ENCODE results near the gene MAPK4.

Gene MAPK4

DNA sequence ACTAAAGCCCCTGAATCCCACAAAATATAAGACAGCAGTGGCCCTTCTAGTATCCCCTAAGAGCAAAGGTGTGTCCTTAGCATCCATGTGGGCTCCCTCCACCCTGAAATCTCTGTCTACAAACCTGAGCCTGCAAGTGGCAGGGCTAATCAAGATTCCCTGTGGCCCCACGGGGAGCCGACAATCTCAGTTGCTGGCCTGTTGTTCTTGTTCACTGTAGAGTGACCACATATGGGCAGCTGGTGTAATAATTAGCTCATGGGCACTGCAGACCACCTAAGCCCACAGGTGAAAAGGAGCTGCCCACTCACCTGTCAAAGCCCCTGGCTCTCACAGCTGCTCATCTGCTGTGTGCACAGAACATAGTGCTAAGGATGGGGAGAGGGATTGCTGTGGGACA, 157.7 kb downstream of the MAPK4 start:
- Histone ChIP-seq H3K79me2 (ENCODE audit: control insufficient read depth, insufficient read depth, low read length, unreplicated experiment) (no peaks in the 10 kb centered on the region), H3K4me3 (ENCODE audit: low read depth, low read length) (no peak overlapping the region), H3K4me1 (ENCODE audit: control insufficient read depth, insufficient read depth, low read length, unreplicated experiment) (no peaks in the 10 kb centered on the region), H3K27ac (ENCODE audit: low read depth, low read length) (no peak overlapping the region), H2AFZ (ENCODE audit: low read length, unreplicated experiment) (no peak overlapping the region), H3K36me3 (ENCODE audit: insufficient read depth, low read length) (no peaks in the 10 kb centered on the region), H3K27me3 (ENCODE audit: insufficient read depth, low read length) (no peaks in the 10 kb centered on the region; the same call in 1 of the 2 replicates)

DNA sequence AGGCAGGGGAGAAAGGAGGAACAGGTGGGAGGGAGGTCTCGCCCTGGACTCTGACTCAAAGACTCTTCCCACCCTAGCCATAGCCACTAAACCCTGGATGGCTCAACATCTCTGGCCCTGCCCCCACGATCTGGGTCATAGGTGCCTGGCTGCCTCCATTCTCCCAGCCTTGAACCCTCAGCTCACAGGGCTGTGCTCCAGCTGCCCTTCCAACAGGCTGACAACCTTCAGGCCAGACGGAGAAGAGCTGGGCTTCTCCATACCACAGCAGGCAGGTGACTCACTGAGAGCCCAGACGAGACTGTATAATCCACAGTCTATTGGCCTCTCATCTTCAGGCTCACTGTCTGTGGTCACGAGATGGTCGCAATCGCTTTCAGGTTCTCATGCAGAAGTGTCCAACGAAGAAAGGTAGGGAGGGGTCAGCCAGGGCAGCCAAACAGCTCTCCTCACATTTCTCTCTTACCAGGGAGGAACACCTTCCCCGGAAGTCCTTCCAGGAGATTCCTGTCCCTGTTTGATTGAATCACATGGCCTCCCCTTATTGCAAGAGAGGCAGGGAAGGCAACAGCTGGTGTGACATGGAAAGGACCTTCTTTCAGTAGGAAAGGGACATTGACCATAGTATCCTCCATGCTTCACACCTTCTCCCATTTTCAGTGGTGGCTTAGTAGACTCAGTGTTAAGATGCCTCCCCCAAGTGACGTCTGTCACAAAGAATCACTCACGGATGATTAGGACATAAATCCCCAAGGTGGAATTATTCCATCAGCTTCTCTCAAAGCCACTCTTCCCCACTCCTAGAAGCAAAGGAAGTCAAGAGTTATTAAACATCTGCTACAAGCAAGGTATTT, 159.8 kb downstream of the MAPK4 start:
- Histone ChIP-seq H3K27ac (ENCODE audit: low read depth, low read length) (no peak overlapping the region), H3K79me2 (ENCODE audit: control insufficient read depth, insufficient read depth, low read length, unreplicated experiment) (no peaks in the 10 kb centered on the region), H3K4me3 (ENCODE audit: low read depth, low read length) (no peak overlapping the region), H2AFZ (ENCODE audit: low read length, unreplicated experiment) (no peak overlapping the region), H3K36me3 (ENCODE audit: insufficient read depth, low read length) (no peaks in the 10 kb centered on the region), H3K4me1 (ENCODE audit: control insufficient read depth, insufficient read depth, low read length, unreplicated experiment) (no peaks in the 10 kb centered on the region), H3K27me3 (ENCODE audit: insufficient read depth, low read length) (no peaks in the 10 kb centered on the region)

DNA sequence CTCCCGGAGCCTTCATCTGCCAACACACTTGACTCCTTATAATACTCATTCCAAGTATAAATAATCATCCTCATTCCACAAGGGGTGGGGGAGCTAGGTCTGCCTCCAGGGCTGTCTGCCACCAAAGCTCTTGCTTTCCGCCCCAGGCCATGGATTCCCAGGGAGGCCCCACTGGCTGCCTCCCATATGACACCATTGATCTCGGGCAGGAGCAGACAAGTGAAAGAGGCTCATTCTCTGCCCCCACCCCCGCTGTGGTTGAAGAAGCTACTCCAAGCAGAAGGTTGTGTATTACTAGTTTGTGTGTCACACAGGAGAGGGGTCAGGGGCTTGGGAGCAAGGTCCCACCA, 160.4 kb downstream of the MAPK4 start:
- Histone ChIP-seq H3K27ac (ENCODE audit: low read depth, low read length) (no peak overlapping the region), H2AFZ (ENCODE audit: low read length, unreplicated experiment) (no peak overlapping the region), H3K27me3 (ENCODE audit: insufficient read depth, low read length) (no peaks in the 10 kb centered on the region), H3K36me3 (ENCODE audit: insufficient read depth, low read length) (no peaks in the 10 kb centered on the region), H3K4me1 (ENCODE audit: control insufficient read depth, insufficient read depth, low read length, unreplicated experiment) (no peaks in the 10 kb centered on the region), H3K4me3 (ENCODE audit: low read depth, low read length) (no peak overlapping the region), H3K79me2 (ENCODE audit: control insufficient read depth, insufficient read depth, low read length, unreplicated experiment) (no peaks in the 10 kb centered on the region)

DNA sequence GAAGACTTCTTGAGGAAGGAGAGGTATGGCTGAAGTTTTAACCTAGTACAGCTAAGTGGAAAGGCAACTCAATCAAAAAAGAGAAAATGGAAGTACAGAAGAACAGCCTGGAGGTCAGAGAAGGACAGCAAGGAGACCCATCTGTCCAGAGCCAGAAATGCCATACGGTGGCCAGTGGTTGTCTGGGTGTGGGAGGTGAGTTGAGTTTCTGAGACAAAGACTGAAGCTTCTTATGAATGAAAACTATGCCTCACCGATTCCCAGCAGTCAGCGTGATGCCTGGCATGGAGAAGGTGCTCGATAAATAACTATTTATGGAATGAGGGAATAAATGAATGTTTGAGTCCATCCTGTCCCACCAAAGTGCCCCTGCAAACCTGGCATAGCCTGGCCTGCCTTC, 161.1 kb downstream of the MAPK4 start:
- no peak overlapping the region for H2AFZ ChIP-seq (ENCODE audit: low read length, unreplicated experiment)
- no peaks in the 10 kb centered on the region for H3K79me2 ChIP-seq (ENCODE audit: control insufficient read depth, insufficient read depth, low read length, unreplicated experiment)
- no peaks in the 10 kb centered on the region for H3K4me1 ChIP-seq (ENCODE audit: control insufficient read depth, insufficient read depth, low read length, unreplicated experiment)
- H3K27ac ChIP-seq (ENCODE audit: low read depth, low read length), result no peak overlapping the region
- no peaks in the 10 kb centered on the region for H3K36me3 ChIP-seq (ENCODE audit: insufficient read depth, low read length)
- no peak overlapping the region for H3K4me3 ChIP-seq (ENCODE audit: low read depth, low read length)
- no peaks in the 10 kb centered on the region for H3K27me3 ChIP-seq (ENCODE audit: insufficient read depth, low read length)

DNA sequence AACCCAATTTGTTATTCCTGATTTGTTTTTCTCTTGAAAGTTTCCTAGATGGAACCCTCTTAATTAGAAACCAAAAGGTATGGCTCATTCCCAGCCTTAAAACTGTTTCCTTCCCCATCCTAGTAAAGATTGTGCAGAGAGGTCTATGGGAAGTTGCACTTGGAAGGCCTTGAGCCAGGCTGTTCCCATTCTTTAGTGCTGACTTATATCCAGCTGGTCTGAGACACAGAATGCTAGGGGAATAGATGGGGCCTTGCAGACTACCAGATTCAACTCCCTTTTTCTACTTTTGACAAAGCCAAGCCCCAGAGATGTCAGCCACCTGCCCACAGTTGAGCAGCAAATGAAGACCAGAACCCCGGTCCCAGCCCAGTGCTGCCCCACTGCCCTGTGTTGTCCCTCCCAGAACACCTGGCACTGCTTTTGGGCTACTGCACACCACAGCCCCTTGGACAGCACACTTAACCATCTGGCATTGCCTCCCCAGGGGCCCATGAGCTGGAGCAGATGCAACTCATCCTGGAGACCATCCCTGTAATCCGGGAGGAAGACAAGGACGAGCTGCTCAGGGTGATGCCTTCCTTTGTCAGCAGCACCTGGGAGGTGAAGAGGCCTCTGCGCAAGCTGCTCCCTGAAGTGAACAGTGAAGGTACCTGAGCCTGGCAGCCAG, 161.7 kb downstream of the MAPK4 start:
- H3K79me2 ChIP-seq (ENCODE audit: control insufficient read depth, insufficient read depth, low read length, unreplicated experiment), result no peaks in the 10 kb centered on the region
- no peaks in the 10 kb centered on the region for H3K4me1 ChIP-seq (ENCODE audit: control insufficient read depth, insufficient read depth, low read length, unreplicated experiment)
- H3K27ac ChIP-seq (ENCODE audit: low read depth, low read length), result no peak overlapping the region
- H3K4me3 ChIP-seq (ENCODE audit: low read depth, low read length), result no peak overlapping the region
- no peak overlapping the region for H2AFZ ChIP-seq (ENCODE audit: low read length, unreplicated experiment)
- no peaks in the 10 kb centered on the region for H3K27me3 ChIP-seq (ENCODE audit: insufficient read depth, low read length)
- no peaks in the 10 kb centered on the region for H3K36me3 ChIP-seq (ENCODE audit: insufficient read depth, low read length)

DNA sequence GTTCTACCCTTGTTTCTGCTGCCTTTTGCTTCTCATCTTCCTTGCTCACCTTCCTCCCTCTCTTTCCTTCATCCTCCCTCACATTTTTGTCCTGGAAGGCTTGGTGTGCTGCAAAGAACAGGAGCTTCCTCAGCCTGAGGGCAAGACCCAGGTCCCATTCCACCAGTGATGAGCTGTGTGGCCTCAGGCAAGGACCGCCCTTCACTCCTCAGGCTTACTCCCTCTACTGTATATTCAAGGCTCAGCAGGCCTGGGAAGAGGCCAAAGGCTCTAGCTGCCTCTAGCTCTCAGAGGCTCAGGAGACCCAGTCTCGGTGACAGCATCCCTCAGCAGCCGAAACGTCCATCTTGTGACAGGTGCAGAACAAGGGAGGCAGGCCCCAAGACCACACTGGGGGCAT, 162.4 kb downstream of the MAPK4 start:
- no peaks in the 10 kb centered on the region for H3K79me2 ChIP-seq (ENCODE audit: control insufficient read depth, insufficient read depth, low read length, unreplicated experiment)
- no peak overlapping the region for H3K4me3 ChIP-seq (ENCODE audit: low read depth, low read length)
- no peaks in the 10 kb centered on the region for H3K4me1 ChIP-seq (ENCODE audit: control insufficient read depth, insufficient read depth, low read length, unreplicated experiment)
- H3K36me3 ChIP-seq (ENCODE audit: insufficient read depth, low read length), result no peaks in the 10 kb centered on the region
- H2AFZ ChIP-seq (ENCODE audit: low read length, unreplicated experiment), result no peak overlapping the region
- no peak overlapping the region for H3K27ac ChIP-seq (ENCODE audit: low read depth, low read length)
- H3K27me3 ChIP-seq (ENCODE audit: insufficient read depth, low read length), result no peaks in the 10 kb centered on the region

DNA sequence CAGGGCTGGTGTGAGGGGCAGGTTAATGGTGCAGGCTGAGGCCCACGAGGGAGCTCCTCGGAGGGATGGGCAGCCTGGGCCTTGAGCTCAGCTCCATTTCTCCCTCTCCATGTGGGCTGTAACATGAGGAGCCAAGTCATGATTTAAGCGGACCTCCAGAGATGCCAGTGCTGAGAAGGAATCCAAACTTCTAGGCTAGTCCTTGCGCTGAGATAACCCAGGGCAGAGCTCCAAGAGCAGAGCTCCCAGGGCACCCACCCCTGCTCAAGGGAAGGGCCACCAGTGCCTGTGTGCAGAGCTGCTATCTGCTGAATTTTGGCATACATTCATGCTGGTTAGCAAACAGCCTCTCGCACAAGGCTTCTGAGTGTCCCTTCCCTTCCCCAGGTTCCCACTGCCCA, 164.9 kb downstream of the MAPK4 start:
- Histone ChIP-seq H2AFZ (ENCODE audit: low read length, unreplicated experiment) (no peak overlapping the region), H3K27me3 (ENCODE audit: insufficient read depth, low read length) (no peaks in the 10 kb centered on the region), H3K36me3 (ENCODE audit: insufficient read depth, low read length) (no peaks in the 10 kb centered on the region), H3K27ac (ENCODE audit: low read depth, low read length) (no peak overlapping the region), H3K79me2 (ENCODE audit: control insufficient read depth, insufficient read depth, low read length, unreplicated experiment) (no peaks in the 10 kb centered on the region), H3K4me1 (ENCODE audit: control insufficient read depth, insufficient read depth, low read length, unreplicated experiment) (no peaks in the 10 kb centered on the region), H3K4me3 (ENCODE audit: low read depth, low read length) (no peak overlapping the region)

DNA sequence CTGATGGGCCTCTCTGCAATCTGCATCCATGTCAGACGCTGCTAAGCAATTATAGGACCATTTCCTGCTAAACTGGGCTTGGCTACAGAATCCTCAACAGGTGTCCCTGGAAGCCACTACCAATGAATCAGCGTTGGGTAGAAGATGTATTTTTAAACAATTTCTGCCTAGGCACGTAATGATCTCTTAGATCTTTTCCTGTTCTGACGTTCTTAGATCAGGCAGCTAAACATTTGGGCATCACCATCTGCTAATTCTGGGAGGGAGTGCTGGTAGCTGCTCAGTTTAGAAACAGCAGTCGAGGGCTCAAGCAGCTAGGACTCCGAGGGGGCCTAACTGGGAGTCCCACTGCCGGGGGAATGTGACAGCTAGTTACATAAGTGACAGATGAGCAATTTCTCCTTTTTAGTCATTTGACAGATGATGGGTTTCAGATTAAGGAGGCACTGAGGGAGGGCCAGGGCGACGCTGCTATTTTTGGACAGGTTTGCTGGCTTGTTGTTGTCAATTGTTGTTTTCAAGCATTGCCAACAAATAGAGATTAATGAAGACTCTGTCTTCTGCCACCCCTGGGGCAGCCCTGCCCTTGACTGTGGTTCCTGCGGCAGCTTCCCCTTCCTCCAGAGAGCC, 167.2 kb downstream of the MAPK4 start:
- Histone ChIP-seq H3K36me3 (ENCODE audit: insufficient read depth, low read length) (no peaks in the 10 kb centered on the region), H3K79me2 (ENCODE audit: control insufficient read depth, insufficient read depth, low read length, unreplicated experiment) (no peaks in the 10 kb centered on the region), H3K27me3 (ENCODE audit: insufficient read depth, low read length) (no peaks in the 10 kb centered on the region), H2AFZ (ENCODE audit: low read length, unreplicated experiment) (no peak overlapping the region), H3K4me1 (ENCODE audit: control insufficient read depth, insufficient read depth, low read length, unreplicated experiment) (no peaks in the 10 kb centered on the region), H3K4me3 (ENCODE audit: low read depth, low read length) (no peak overlapping the region), H3K27ac (ENCODE audit: low read depth, low read length) (no peak overlapping the region)

DNA sequence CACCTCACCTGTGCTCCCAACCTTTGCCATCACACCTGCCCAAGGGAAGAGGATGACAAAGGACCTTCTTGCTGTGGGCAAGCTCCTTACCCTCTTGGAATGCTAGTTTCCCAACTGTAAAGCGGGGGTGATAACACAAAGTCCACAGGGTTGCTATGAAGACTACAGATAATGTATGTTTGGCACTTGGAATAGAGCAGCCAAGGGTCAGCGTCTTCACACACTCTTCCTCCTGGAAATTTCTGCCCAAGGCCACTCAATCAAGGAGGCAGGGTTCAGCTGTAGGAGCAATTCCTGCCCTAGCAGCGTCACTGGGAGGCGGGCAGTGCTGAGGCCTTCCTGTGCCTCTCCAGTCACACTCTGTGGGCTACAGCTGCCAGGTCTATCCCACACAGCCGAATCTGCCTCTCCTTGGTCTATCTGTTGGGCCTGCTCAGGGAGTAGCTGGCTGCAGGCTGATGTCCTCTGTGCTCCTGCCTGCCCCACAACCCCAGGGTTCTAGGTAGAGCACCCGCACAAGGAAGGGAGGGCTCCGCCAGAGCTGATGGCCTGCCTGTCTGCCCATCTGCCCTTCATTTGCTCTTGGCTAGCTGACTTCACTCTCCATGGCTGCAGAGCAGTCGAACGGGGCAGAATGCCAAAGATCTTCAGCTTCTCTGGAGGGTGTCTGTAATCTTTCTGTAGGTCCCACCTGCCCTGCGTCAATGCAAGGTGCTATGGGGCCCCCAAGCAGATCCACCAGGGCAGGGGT, 168.0 kb downstream of the MAPK4 start:
- Histone ChIP-seq H3K27me3 (ENCODE audit: insufficient read depth, low read length) (no peaks in the 10 kb centered on the region), H3K27ac (ENCODE audit: low read depth, low read length) (no peak overlapping the region), H3K4me1 (ENCODE audit: control insufficient read depth, insufficient read depth, low read length, unreplicated experiment) (no peaks in the 10 kb centered on the region), H2AFZ (ENCODE audit: low read length, unreplicated experiment) (no peak overlapping the region), H3K36me3 (ENCODE audit: insufficient read depth, low read length) (no peaks in the 10 kb centered on the region), H3K4me3 (ENCODE audit: low read depth, low read length) (no peak overlapping the region), H3K79me2 (ENCODE audit: control insufficient read depth, insufficient read depth, low read length, unreplicated experiment) (no peaks in the 10 kb centered on the region)

DNA sequence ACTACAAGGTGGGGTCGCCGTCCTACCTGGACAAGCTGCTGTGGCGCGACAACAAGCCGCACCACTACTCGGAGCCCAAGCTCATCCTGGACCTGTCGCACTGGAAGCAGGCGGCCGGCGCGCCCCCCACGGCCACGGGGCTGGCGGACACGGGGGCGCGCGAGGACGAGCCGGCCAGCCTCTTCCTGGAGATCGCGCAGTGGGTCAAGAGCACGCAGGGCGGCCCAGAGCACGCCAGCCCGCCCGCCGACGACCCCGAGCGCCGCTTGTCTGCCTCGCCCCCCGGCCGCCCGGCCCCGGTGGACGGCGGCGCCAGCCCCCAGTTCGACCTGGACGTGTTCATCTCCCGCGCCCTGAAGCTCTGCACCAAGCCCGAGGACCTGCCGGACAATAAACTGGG, 169.5 kb downstream of the MAPK4 start:
- Histone ChIP-seq H3K4me1 (ENCODE audit: control insufficient read depth, insufficient read depth, low read length, unreplicated experiment) (no peaks in the 10 kb centered on the region), H3K79me2 (ENCODE audit: control insufficient read depth, insufficient read depth, low read length, unreplicated experiment) (no peaks in the 10 kb centered on the region), H3K27ac (ENCODE audit: low read depth, low read length) (no peak overlapping the region), H3K4me3 (ENCODE audit: low read depth, low read length) (no peak overlapping the region), H2AFZ (ENCODE audit: low read length, unreplicated experiment) (no peak overlapping the region), H3K27me3 (ENCODE audit: insufficient read depth, low read length) (no peaks in the 10 kb centered on the region), H3K36me3 (ENCODE audit: insufficient read depth, low read length) (no peaks in the 10 kb centered on the region)

All from ACC112 (cell line).